GM12878 (cell line): ENCODE data around the gene SLC31A2.

ENCODE experiments used
- ATF7 ChIP-seq: fragments of 450-650 bp; IDR thresholded peaks from 2 replicates; pipeline ENCODE4 v1.6.1; 2016; ENCODE audit warnings: low read depth, mild to moderate bottlenecking
- BHLHE40 ChIP-seq, 2 experiments: fragments of 450-650 bp in 1 of 2; IDR thresholded peaks; 2 replicates each; pipeline ENCODE4 v1.6.1; 2011 to 2017; ENCODE audit warnings: low read depth in 2 of 2, borderline replicate concordance in 1 of 2, improper control_type of control experiment in 1 of 2, low read length in 1 of 2, mild to moderate bottlenecking in 1 of 2
- BRCA1 ChIP-seq: IDR thresholded peaks from 2 replicates; pipeline ENCODE4 v1.6.1; 2011; ENCODE audit warnings: low read depth, low read length, improper control_type of control experiment
- CBX5 ChIP-seq: sonication (generic); IDR thresholded peaks from 2 replicates; pipeline ENCODE4 v1.6.1; 2016; ENCODE audit warnings: low read depth, moderate library complexity, mild to moderate bottlenecking, inconsistent platforms
- EP300 ChIP-seq, 2 experiments: fragments of 150-350 bp in 1 of 2; IDR thresholded peaks; 2 replicates each; pipeline ENCODE4 v1.6.1; 2011 to 2012; ENCODE audit warnings: low read depth in 2 of 2, low read length in 2 of 2, borderline replicate concordance in 1 of 2, improper control_type of control experiment in 1 of 2, inconsistent platforms in 1 of 2; ENCODE audit not compliant: control insufficient read depth in 1 of 2
- FOXM1 ChIP-seq: IDR thresholded peaks from 2 replicates; pipeline ENCODE4 v1.6.1; 2012; ENCODE audit warnings: low read depth, mild to moderate bottlenecking, inconsistent platforms, low read length, moderate library complexity
- IRF5 ChIP-seq: fragments of 450-650 bp; IDR thresholded peaks from 2 replicates; pipeline ENCODE4 v1.6.1; 2017; ENCODE audit warnings: borderline replicate concordance
- MXI1 ChIP-seq: fragments of 150-350 bp; IDR thresholded peaks from 2 replicates; pipeline ENCODE4 v1.6.1; 2011; ENCODE audit warnings: low read depth, mild to moderate bottlenecking, inconsistent platforms, low read length, improper control_type of control experiment
- POLR2A ChIP-seq: IDR thresholded peaks from 2 replicates; pipeline ENCODE4 v1.6.1; 2011; ENCODE audit warnings: low read depth, mild to moderate bottlenecking, low read length
- REST ChIP-seq: IDR thresholded peaks from 2 replicates; pipeline ENCODE4 v1.6.1; 2012; ENCODE audit warnings: mild to moderate bottlenecking, low read depth, low read length
- RFX5 ChIP-seq: IDR thresholded peaks from 2 replicates; pipeline ENCODE4 v1.6.1; 2011; ENCODE audit warnings: low read depth, low read length, improper control_type of control experiment
- TF ChIP-seq, protein P1 (sequence below), 3 experiments: IDR thresholded peaks in 2 of 3; conservative IDR thresholded peaks in 1 of 3; 2 replicates each; pipeline ENCODE4 v1.5.1; 2011; ENCODE audit warnings: low read depth in 3 of 3, low read length in 3 of 3, mild to moderate bottlenecking in 3 of 3, control low read depth in 2 of 3, moderate library complexity in 2 of 3, inconsistent platforms in 1 of 3, mixed read lengths in 1 of 3; ENCODE audit not compliant: control insufficient read depth in 2 of 3, insufficient read depth in 1 of 3; ENCODE audit errors: extremely low read depth in 1 of 3
- TF ChIP-seq, protein P2 (sequence below): fragments of 450-650 bp; conservative IDR thresholded peaks from 2 replicates; pipeline ENCODE4 v1.6.1; 2017; ENCODE audit warnings: mild to moderate bottlenecking, moderate library complexity

DNA sequence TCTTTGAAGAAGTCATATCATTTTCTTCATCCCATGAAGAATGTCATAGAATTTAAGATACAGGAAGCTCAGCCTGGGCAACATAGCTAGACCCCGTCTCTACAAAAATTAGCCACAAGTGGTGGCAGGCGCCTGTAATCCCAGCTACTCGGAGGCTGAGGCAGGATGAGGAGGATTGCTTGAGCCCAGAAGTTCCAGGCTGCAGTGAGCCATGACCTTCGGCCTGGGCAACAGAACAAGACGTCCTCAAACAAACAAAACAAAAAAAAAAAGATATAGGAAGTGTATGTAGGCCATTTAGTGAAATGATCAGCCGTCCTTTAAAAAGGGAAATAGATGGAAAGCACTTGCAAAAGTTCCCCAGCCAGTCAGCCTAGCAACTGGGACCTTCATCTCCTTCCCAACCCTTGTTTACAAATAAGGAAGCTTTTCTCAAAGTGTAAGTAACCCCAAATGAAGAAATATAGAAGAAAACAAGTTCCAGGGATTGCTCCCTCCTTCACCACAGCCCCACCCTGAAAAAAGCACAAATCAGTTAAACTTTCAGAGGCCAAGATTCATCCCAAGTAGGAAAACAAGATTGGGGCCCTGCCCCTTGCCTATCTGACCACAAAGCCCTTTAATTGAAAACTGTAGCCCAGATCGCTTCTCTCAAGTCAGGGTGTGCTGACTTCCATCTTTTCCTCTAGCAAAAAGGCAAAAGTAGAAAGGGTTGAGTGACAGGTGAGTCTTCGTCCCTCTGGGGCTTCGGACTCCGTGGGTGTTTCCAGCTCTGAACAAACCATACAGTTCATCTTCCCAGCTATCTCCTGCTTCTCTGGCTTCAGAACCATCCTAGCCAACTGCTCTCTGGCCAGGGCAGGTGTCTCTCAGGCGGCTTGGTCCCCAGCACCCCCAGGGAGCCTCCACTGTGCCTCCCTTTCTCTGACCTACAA lies 1.2 kb downstream of the SLC31A2 start:
- TF ChIP-seq, protein P1, sequence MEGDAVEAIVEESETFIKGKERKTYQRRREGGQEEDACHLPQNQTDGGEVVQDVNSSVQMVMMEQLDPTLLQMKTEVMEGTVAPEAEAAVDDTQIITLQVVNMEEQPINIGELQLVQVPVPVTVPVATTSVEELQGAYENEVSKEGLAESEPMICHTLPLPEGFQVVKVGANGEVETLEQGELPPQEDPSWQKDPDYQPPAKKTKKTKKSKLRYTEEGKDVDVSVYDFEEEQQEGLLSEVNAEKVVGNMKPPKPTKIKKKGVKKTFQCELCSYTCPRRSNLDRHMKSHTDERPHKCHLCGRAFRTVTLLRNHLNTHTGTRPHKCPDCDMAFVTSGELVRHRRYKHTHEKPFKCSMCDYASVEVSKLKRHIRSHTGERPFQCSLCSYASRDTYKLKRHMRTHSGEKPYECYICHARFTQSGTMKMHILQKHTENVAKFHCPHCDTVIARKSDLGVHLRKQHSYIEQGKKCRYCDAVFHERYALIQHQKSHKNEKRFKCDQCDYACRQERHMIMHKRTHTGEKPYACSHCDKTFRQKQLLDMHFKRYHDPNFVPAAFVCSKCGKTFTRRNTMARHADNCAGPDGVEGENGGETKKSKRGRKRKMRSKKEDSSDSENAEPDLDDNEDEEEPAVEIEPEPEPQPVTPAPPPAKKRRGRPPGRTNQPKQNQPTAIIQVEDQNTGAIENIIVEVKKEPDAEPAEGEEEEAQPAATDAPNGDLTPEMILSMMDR (IDR thresholded peaks at IDR 0.05 in 2 of 3, conservative IDR thresholded peaks at IDR 0.05 in 1 of 3; ENCODE audit: control insufficient read depth in 2 of 3, extremely low read depth in 1 of 3, insufficient read depth in 1 of 3, low read depth in 3 of 3, low read length in 3 of 3) = no peak
- TF ChIP-seq ATF7 (no peak), BHLHE40 (IDR thresholded peaks at IDR 0.05; ENCODE audit: borderline replicate concordance in 1 of 2, low read depth in 2 of 2, low read length in 1 of 2) (no peak), MXI1 (no peak), IRF5 (no peak), REST (no peak), CBX5 (no peak), EP300 (IDR thresholded peaks at IDR 0.05; ENCODE audit: borderline replicate concordance in 1 of 2, control insufficient read depth in 1 of 2, low read depth in 2 of 2, low read length in 2 of 2) (no peak), BRCA1 (no peak), POLR2A (no peak), FOXM1 (no peak), RFX5 (no peak)
- TF ChIP-seq, protein P2, sequence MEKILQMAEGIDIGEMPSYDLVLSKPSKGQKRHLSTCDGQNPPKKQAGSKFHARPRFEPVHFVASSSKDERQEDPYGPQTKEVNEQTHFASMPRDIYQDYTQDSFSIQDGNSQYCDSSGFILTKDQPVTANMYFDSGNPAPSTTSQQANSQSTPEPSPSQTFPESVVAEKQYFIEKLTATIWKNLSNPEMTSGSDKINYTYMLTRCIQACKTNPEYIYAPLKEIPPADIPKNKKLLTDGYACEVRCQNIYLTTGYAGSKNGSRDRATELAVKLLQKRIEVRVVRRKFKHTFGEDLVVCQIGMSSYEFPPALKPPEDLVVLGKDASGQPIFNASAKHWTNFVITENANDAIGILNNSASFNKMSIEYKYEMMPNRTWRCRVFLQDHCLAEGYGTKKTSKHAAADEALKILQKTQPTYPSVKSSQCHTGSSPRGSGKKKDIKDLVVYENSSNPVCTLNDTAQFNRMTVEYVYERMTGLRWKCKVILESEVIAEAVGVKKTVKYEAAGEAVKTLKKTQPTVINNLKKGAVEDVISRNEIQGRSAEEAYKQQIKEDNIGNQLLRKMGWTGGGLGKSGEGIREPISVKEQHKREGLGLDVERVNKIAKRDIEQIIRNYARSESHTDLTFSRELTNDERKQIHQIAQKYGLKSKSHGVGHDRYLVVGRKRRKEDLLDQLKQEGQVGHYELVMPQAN = no peak
